Fibroblast of skin of left quadriceps (primary cell): ENCODE results near the gene CLASRP.

Experiments used
- DNase-seq, 2 experiments: peaks; one replicate each; pipeline ENCODE4 v3.0.0-alpha.2; 2013; ENCODE audit warnings: low read depth in 2 of 2

Gene CLASRP

DNA sequence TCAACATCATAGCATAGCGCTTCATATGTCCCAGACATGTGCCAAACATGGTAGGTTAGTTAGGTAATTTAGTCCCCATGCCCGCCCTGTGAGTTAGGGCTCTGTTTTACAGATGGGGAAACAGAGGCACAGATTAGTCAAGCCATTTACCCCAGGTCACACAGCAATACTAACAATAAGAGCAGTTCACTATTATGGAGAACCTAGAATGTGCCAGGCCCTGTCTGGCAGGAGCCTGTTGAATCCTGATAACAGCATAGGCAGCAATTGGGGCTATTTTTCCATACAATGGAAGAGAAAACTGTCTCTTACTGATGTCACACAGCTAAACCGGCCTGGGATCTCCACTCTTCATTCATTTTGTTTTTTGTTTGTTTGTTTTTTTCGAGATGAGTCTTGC, 47.6 kb downstream of the CLASRP start:
- no peak for DNase-seq

DNA sequence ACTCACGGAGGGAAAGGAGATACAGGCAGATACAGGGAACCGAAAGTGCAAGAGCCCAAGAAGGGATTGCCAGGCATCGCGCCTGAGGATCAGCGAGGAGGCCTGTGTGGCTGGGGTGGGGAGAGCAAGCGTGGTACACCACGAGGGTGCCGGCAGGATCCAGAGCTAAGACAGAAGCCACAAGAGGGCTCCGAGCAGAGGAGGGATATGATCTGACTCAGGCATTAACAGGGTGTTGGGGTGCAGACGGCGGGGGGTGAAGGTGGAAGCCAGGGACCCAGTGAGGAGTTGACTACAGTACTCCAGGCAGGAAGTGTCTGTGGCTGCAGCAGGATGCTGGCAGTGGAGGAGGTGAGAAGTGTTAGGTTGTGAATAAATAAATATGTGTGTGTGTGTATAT, 48.7 kb downstream of the CLASRP start:
- no peak for DNase-seq

DNA sequence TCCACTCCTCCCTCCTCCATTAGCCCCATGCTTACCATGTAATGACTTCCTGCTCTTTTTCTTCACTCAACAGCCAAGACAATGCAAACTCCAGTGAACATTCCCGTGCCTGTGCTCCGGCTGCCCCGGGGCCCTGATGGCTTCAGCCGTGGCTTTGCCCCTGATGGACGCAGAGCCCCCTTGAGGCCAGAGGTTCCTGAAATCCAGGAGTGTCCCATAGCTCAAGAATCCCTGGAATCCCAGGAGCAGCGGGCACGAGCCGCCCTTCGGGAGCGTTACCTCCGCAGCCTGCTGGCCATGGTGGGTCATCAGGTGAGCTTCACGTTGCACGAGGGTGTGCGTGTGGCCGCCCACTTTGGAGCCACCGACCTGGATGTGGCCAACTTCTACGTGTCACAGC, 51.2 kb downstream of the CLASRP start:
- DNase-seq, result no peak

DNA sequence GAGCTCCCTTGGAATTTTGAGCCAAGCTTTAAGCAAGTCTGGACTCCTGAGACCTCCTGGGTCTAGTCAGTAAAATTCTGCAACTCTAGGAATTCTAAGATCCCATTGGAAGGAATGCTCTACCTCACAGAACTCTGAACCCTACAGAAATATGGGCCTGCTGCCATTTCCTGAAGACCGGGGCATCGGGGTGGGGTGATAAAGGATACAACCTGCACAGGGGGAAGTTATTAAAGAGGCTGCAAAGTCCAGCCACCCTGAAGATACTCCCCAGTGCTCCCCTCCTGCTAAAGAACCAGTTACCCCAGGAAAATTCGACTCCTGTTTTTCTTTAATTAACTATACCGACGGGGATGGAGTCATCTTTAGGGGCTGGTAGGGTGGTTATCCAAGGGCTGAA, 51.8 kb downstream of the CLASRP start:
- DNase-seq, result no peak

DNA sequence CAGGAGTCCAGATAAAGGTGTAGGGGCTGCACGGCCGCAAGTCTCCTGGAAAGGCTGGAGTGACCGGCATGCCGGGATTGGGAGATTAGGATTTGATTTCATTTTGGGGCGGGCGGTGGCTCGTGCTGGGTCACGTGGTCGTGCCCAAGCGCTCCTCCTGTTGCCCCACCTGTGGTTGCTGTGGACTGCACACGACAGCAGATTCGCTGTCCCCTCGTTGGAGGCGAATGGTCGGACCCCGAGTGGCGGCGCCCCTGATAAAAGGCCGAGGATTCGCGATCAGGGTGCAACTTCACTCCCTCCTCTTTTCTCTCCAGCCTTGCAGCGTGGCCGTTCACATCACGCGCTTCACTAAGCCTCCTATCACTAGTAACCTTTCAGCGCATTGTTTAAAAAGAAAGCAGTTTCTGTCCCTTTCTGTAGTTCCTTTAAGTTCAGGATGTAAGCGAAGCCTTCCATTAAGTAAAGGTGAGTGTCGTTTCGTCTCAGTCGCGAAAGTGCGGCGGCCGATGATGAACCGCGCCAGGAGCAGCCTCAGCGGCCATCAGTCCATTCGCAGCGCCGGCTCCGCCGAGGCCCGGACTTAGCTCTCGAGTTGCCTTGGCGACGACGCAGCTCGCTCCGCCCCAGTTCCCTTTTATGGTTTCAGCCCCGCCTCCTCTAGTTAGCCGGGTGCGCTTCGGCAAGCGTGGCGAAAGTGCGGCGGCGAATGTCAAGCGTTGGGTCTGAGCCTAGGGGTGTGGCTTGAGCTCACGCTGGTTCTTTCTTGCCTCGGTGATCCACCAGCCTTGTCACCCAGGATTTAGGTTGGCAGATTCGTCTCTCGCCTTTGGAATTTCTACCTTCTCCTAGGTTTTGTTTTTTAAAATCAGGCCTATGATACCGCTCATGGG, 52.4 kb downstream of the CLASRP start:
- peak; percentile 98 for DNase-seq

DNA sequence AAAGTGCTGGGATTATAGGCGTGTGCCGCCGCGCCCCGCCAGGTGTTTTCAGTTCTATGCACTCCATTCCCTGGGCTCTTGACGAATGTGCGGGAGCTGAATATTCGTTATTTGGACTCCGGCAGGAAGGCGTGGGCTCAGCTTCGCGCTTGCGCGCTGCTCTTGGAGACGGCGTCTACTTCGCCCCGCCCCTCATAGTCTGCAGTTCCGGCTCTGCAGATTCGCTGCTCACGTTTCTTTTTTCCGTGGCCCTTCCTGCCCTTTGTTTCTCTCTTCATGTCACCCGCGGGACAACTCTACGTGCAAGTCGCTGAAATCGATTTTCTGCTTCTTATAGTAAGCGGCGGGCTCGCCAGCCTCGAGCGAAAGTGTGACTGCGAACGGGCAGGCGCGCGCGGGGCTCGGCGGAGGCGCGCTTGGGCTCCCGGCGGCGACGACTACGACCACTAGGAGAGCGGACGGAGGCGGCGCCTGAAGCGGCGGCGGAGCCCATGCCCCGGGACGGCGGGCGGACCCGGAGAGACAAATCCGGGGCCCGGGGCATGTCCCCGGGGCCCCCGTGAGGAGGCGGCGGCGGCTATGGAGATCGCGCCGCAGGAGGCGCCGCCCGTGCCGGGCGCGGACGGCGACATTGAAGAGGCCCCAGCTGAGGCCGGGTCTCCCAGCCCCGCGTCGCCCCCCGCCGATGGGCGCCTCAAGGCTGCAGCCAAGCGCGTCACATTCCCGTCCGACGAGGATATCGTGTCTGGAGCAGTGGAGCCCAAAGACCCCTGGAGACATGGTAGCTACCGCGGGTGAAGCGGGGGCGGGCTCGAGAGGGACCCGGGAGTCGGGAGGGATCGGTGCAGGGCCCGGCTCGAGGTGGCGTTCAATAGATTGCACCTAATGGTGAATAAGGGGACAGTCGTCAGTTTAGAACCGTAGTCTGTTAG, 54.2 kb downstream of the CLASRP start, which contains the start of gene PPP1R37:
TSS of gene PPP1R37 (plus strand) at position 433 of the 932 bp plus-strand sequence. CDS start at position 580, 147 bp downstream.
- peak; percentile 95 to 96 for DNase-seq

DNA sequence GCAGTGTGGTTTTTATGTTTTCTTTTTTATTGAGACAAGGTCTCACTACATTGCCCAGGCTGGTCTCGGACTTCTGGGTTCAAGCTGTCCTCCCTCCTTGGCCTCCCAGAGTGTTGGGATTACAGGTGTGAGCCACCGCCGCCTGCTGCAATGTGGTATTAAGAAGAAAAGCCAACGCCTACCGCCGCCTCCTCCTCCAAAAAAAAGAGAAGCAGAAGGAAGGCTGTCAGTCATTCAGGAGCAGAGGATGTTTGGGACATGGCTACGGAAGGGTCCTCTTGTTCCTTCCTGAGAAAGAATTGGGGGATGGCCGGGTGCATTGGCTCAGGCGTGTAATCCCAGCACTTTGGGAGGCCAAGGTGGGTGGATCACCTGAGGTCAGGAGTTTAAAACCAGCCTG, 55.3 kb downstream of the CLASRP start:
- DNase-seq, result no peak

DNA sequence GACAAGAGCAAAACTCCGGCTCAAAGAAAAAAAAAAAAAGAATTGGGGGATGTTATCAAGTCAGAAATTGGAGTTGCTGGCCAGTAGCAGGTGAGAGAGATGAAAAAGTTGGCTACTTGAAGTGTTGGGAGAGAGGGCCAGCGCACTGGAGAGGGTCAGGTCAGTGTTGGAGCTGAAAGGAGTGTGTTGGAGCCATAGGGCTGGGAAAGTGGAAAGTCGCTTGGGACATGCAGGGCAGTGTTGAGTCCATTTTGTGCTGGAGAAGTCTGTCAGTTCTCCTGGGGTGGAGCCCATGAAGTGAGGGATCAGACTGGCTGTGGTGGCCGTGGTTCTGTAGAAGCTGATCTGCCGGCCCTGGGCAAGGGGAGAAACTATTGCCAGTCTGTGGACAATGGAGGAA, 55.9 kb downstream of the CLASRP start:
- no peak for DNase-seq

DNA sequence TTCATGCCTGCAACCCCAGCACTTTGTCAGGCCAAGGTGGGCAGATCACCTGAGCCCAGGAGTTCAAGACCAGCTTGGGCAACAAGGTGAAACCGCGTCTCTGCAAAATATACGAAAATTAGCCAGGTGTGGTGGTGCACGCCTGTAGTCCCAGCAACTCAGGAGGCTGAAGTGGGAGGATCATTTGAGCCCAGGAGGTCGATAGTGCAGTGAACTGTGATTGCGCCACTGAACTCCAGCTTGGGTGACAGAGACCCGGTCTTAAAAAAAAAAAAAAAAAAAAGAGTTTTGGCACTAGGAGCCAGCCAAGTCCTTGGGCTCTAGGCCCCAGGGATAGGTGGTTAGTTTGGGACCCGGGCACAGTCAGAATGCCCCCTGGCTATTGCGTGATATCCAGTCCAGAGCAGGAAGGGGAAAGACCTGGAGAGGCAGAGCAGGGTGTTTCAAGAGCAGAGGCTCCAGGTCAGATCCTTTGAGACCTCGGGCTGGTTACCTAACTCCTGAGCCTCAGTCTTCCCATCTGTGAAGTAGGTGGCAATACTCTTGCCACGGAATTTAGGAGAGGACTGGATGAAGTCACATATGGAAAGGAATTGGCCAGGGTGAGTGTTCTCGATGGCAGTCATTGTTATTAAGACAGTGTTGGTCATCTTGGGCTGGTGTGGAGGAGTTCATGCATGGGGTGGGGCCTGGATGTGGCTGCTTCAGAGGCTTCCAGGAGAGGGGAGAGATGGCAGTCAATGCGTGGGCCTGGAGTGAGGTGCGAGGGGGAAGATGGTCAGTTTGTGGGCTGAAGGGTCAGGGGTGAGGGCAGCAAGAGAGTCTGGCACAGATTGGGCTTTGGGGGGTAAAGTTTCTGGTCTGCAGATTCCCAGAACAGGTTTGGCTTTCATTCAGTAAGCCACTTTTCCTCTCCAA, 56.9 kb downstream of the CLASRP start:
- no peak for DNase-seq

DNA sequence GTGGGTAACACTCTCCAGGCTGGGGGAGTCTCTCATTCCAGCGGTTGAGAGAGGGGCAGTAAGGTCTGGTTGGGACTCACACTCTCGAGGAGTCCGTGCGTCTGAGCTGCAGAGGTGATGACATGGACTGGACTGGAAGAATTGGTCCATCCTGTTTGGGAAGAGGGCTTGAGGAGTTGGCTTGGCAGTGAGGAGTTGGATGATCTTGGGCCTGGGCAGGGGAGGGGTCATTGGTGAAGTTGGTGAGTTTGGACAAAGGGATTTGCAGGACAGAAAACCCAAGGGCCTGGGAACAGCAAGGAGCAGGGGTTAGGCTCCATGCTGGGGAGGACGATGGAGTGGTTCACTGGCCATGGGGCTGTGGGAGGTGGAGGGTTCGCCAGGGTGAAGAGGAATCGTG, 57.9 kb downstream of the CLASRP start:
- no peak for DNase-seq

DNA sequence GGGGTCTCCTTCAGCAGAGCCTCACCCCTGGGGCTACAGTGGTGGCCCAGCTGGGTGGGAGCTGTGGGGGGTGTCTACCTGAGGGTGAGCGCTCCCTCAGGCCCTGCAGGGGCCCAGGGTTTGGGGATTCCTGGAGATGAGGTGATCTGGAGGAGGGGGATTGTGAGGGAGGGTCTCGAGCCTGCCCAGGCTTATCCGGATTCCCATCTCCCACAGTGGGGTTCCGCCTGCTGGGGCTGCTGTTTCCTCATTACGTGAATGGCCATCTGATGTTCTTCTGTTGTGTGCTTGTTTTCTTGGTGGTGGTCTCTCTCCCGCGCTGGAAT, 58.6 kb downstream of the CLASRP start:
- no peak for DNase-seq

DNA sequence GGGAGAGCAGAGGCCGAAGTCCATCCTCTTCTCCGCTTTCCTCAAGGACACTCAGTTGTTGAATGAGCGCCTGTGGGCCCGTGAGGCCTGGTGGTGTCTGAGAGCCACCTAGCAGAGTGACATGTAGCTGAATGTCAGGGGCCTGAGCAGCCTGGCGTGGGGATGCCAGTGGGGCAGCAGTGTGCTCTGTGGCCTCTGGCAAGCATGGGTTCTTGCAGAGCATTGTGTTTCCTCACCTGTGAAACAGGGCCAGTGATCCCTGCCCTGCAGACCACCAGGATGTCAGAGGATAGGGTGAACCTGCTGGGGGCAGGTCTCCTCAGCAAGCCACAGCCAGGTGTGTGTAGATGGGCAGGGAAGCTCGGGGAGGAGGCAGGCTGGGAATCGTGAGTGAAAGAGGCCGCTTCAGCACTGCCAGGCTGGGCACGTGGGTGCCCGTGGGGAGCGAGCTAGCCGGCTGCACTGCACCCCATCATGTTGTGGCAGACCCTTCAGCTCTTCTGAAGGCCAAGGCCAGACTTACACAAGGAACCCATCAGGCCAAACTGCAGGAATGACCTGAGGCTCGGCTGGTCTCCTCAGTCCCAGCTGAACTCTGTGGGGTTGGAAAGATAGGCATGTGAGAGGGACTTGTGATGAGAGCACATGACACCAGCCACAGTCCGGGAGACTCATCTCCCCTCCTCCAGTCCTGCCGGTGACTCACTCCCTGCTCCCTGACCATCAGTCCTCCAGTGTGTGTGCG, 59.1 kb downstream of the CLASRP start:
- DNase-seq, result peak; percentile 53 to 59

DNA sequence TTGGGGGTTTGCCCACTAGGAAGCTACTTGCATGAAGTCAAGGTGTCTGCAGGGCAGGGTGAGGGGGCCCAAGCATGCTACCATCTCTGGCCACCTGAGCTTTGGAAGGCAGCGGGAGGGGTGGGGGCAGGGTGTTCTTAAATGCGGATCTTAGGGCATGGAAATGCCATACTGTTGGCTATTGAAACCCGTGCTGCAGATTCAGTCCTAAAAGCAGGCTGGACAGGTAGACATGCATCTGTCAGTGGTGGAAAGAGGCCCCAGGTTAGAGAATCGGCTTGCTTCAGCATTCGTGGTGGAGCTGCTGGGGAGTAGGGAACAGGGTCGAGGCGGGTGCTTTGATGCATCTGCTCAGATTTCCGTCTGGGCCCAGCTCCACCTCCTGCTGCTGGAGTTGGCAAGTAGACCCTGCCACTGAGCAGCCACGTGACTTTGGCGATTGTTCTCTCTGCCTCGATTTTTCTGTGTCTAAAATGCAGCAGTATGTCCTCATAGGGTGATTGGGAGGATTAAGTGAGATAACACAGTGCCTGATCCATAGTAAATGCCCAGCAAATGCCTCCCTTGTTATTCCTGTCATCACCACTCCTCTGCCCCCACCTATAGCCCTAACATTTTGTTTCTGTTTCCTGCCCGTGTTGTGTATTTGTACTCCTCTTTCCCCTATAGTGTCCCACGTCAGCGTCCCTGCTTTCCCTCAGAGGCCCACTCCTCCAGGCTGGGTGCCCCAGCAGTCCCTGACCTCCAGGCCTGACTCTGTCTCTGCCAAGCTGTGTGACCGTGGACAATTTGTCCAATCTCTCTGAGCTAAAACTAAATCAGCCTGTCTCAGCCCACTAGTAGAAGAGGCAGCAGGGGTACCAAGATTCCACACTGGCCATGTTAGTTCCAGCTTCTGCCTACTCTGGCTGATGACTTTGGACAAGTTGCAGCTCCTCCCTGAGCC, 59.9 kb downstream of the CLASRP start:
- no peak for DNase-seq

DNA sequence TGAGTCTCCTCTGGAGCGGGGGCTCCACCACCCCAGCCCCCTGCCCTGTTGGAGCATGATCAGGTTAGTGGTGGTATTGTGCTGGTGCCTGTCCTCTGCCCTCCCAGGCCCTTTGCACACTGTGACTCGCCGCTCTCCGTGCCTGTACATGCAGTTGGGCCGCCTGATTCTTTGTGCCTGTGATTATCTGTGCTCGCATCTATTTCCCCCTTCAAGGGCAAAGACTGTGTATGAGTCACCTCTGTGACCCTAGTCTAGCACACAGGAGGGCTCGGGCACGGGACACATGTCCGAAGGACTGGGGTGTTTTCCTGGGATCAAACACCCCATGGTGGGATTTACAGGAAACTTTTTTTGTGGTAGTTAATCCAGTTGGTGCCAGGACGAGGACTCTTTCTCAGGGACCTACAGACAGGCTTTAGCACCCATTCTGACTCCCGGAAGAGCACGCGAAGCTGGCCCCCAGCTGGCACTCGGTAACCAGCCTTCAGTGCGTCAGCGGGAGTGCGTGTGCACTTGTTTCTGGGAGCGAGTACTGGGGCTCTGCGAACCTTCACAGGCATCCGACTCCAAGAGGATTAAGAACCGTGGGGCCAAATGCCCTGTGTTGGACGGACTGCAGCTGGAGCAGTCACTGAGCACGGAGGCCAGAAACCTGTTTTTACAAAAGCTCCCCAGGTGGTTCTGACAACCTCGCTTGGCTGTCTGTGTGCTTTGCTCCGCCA, 60.8 kb downstream of the CLASRP start:
- no peak for DNase-seq

DNA sequence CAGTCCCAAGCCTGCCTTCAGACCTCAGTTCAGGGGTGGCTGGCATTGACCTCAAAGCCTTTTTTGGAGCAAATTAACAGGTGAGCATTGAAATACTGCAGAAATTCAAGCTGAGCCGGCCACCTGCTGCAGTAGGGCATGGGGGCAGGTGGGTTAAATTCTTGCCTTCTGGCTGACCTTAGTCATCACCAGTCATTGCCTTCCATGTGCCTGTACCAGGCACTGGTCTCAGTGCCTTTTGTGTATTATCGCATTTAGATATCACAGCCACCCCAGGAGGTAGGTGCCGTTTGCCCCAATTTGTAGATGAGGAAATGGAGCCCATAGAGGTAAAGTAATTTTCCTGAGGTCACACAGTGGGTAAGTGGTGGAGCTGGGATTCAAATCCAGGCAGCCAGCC, 61.4 kb downstream of the CLASRP start:
- no peak for DNase-seq

DNA sequence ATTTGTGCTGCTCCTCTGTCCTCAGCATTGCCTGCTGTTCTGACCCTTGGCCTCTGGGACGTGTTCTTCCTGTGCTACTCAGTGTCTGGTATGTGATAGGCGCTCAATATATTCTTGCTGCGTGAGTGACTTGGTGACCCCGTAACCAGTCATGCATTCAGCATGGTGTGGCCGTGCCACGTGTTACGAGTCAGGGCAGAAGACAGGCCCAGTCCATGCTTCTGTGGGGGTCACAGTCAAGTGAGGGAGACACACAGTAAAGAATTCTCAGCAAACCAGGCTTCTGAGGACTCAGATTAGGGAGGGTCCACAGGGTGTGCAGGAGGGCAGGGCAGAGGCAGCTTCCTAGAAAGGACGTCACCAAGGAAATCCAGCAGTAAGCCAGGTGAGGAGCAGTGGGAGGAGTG, 62.0 kb downstream of the CLASRP start:
- no peak for DNase-seq

DNA sequence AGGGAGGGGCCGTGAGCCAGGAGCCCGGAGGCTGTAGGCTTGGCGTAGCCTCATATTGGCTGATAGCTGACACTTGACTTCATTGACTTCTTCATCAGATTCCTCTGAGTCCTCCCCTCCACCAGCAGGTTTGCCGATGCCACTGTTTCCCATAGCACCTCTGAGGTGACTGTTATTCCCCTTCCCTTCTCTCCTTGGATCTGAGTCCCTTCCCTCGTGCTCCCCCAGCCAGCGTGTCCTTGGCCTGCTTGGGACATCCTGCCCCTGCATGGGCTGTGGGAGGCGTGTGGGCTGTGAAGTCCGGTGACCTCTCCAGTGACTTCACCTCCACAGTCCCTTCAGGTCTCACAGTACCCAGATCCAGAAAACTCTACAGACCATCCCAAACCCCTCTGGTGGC, 63.0 kb downstream of the CLASRP start:
- no peak for DNase-seq

DNA sequence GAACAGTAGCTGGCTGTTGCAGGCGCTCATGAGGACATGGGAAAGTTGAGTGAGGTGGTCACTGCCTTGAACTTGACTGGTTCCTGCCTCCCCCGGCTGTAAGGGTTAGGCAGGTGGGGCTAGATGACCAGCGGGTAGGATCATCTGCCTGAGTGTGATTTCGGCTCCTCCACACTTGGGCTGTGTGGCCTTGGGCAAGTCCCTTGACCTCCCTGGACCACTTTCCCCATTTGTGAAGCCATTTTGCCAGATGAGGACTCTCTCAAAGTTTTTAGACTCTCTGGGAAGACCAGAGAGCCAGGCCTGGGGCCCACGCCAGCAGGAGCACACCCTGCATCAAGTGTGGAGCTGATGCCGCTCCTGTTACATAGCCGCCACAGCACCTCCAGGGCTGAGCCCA, 63.6 kb downstream of the CLASRP start:
- no peak for DNase-seq

DNA sequence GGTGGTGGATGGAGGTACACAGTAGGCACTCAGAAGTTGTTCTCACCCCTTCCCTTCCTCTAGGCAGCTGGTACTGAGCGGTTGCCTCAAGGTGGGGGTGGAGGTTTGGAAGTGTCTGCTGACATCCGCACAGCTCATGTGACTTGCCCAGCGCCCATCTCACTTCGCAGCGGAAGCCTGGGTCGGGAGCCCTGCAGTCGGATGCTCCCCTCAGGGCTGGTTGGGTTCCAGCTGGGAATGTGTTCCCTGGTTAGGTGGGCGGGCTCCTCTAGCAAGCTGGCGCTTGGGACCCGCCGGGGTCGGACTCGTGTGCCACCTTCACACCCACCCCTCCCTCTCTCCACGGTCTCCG, 64.3 kb downstream of the CLASRP start:
- no peak for DNase-seq
